ENCODE measurements around the gene KLC3.

DNA sequence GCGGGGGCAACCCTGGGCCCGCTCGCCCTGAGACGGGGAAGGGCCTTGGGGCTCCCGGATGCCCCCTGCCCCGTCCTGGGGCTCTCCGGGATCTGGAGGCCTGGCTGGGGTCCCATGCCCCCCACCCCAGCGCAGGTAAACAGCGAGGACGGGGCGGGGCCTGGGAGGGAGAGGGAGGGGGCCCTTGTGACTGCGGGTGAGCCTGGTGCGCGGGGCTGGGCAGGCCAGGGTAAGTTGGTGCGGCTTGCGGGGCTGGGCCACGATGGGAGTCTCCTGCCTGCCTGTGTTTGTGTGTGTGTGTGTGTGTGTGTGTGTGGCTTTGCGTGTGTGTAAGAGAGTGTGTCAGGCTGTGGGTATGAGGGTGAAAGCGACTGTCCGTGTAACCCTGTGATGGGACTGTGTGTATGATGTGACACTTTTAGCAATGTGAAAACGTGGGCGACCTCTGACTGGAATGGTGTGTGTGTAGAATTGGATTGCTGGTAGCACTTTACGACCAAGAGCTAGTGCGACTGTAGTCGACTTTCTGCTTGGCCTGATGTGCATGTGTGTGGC lies 426 bp downstream of the KLC3 start:
- TF ChIP-seq EZH2phosphoT487 (IDR thresholded peaks at IDR 0.05; ENCODE audit: borderline replicate concordance, low read depth) (no peak), RCOR1 (IDR thresholded peaks at IDR 0.05; ENCODE audit: low read length) (no peak), CTCF (IDR thresholded peaks at IDR 0.05) (no peak), CHD2 (IDR thresholded peaks at IDR 0.05; ENCODE audit: low read length, partially characterized antibody) (no peak)
- TF ChIP-seq, protein P1, sequence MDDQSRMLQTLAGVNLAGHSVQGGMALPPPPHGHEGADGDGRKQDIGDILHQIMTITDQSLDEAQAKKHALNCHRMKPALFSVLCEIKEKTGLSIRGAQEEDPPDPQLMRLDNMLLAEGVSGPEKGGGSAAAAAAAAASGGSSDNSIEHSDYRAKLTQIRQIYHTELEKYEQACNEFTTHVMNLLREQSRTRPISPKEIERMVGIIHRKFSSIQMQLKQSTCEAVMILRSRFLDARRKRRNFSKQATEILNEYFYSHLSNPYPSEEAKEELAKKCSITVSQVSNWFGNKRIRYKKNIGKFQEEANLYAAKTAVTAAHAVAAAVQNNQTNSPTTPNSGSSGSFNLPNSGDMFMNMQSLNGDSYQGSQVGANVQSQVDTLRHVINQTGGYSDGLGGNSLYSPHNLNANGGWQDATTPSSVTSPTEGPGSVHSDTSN (IDR thresholded peaks at IDR 0.05) = no peak

Data from SK-N-SH (cell line).